ENCODE measurements around the gene TRPM5.

TRPM5 gene

GRCh38 chr11:2464451-2465165 lies 20.3 kb upstream of the TRPM5 start:
- Mint-ChIP-seq H3K9me3 (no peaks in the 10 kb centered on the region), H3K4me1 (ENCODE audit: low read depth) (peaks cover 19% of the 10 kb centered on the region), H3K27ac (no peak overlapping the region), H3K36me3 (ENCODE audit: low read depth) (no peaks in the 10 kb centered on the region), H3K27me3 (ENCODE audit: low read depth) (peaks cover 11% of the 10 kb centered on the region), H3K4me3 (no peak overlapping the region)

DNA sequence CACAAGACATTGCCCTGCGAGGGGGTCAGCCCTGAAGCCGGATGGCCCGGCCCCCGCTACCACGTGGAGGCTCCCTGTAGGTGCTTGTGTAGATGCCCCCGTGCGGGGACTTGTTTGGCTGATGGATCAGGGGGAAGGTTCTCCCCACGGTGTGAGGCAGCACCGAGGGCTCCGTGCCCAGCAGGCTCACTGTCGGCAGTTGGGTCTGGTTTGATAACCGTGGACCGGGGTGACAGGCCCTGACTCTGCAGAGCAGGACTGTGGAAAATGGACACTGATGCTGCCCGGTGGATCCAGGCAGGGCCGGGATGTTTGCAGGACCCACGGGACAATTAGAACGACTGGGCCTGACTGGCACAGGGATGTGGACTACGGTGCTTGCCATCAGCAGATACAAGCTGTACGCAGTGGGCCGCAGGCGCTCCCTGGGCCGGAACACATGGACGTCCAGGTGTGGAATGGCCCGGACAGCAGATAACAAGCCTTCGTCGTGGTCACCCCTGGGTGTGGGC lies 19.5 kb upstream of the TRPM5 start:
- no peaks in the 10 kb centered on the region for H3K36me3 Mint-ChIP-seq (ENCODE audit: low read depth)
- H3K4me1 Mint-ChIP-seq (ENCODE audit: low read depth): peaks cover 17% of the 10 kb centered on the region
- H3K4me3 Mint-ChIP-seq: no peak overlapping the region
- H3K9me3 Mint-ChIP-seq: no peaks in the 10 kb centered on the region
- H3K27me3 Mint-ChIP-seq (ENCODE audit: low read depth): peaks cover 3% of the 10 kb centered on the region
- no peak overlapping the region for H3K27ac Mint-ChIP-seq

DNA sequence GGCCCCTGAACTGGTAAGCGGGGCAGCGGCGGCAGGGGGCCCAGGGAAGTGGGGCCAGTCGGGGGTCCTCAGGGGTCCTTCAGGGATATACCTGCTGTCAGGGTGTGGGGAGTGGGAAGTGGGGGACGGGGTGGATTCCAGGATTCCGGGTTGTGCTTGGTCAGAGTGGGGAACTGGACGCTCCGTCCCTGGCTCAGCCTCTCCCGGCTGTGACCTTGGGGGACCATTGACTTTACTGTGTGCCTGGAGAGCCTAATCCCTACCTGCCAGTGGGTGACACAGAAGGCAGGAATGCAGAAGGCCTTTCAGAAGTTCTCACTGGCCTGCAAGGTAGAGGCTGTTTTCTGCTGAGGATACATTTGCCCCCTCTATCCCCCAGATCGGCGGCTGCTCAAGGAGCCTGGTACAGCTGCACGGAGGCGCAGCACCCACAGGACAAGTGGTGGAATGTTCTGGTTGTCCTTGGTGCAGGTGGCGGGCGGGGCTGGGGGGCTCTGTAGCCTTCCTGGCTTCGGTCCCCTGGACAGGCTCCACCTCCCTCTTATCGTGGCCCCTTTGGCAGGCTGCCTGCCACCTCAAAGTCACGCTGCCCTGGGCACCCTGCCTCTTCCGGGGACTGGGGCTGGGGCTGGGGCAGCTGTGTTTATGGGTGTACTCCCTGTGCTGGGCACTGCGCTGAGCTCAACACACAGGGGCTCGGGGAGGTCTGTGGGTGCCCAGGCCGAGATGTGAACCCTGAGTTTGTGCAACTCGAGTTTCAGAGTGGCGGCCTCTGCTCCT lies 18.9 kb upstream of the TRPM5 start:
- no peaks in the 10 kb centered on the region for H3K27me3 Mint-ChIP-seq (ENCODE audit: low read depth)
- H3K27ac Mint-ChIP-seq: no peak overlapping the region
- H3K9me3 Mint-ChIP-seq: no peaks in the 10 kb centered on the region
- no peak overlapping the region for H3K4me3 Mint-ChIP-seq
- no peaks in the 10 kb centered on the region for H3K36me3 Mint-ChIP-seq (ENCODE audit: low read depth)
- H3K4me1 Mint-ChIP-seq (ENCODE audit: low read depth): peaks cover 14% of the 10 kb centered on the region

DNA sequence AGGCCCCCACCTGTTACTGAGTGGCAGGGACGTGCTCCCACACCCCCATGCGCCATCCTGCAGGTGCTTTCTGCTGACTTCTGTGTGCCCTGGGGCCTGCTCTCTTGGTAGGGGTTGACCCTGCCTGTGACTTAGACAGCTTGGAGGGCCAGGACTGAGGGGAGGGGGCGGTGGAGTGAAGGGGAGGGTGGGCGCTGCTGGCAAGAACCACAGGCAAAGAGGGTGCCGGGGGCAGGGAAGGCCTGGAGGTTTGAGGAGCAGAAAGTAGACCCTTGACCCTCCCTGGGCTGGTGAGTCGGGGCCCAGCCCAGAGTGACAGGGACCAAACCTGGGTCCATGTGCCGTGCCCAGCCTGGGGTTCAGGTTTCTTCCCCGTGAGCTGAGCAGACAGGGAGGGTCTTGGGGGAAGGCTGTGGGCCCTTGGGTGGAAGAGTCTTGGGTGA lies 18.2 kb upstream of the TRPM5 start:
- H3K4me1 Mint-ChIP-seq (ENCODE audit: low read depth): peaks cover 9% of the 10 kb centered on the region

DNA sequence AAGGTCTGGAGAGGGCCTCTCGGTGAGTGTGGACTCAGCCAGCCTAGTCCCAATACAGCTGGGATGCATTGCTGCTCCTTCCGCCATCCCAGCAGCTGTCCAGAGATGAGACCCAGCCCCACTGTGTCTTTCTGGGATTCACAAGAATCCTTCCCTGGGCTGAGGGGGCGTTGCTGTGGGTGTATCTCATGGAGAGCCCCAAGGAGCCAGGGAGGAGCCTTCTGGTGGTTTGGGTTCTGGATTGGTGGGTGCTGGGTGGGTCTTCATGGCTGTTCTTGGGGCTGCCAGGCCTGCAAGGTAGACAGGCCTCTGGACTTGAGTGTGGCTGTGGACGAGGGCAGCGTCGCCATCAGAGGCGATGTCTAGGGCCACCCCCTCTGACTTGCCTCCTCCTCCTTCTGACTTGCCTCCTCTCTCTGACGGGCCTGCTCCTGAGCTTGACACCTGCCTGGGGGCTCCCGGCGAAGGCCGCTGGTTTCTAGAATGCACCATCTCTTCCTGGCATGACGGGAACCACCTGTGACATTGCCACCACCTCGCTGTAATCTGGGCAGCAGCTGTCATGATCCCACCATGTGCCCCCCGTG lies 17.7 kb upstream of the TRPM5 start:
- H3K4me1 Mint-ChIP-seq (ENCODE audit: low read depth): peaks cover 4% of the 10 kb centered on the region
- H3K27ac Mint-ChIP-seq: no peak overlapping the region
- no peaks in the 10 kb centered on the region for H3K9me3 Mint-ChIP-seq
- H3K27me3 Mint-ChIP-seq (ENCODE audit: low read depth): no peaks in the 10 kb centered on the region
- no peaks in the 10 kb centered on the region for H3K36me3 Mint-ChIP-seq (ENCODE audit: low read depth)
- H3K4me3 Mint-ChIP-seq: no peak overlapping the region

More for the DNA sequence above, 18.2 kb upstream of the TRPM5 start:
- no peaks in the 10 kb centered on the region for H3K36me3 Mint-ChIP-seq (ENCODE audit: low read depth)
- H3K4me3 Mint-ChIP-seq: no peak overlapping the region
- no peaks in the 10 kb centered on the region for H3K27me3 Mint-ChIP-seq (ENCODE audit: low read depth)
- no peak overlapping the region for H3K27ac Mint-ChIP-seq
- H3K9me3 Mint-ChIP-seq: no peaks in the 10 kb centered on the region

GRCh38 chr11:2461253-2461955 lies 17.1 kb upstream of the TRPM5 start:
- Mint-ChIP-seq H3K36me3 (ENCODE audit: low read depth) (no peaks in the 10 kb centered on the region), H3K4me3 (no peak overlapping the region), H3K27ac (no peak overlapping the region), H3K9me3 (no peaks in the 10 kb centered on the region), H3K27me3 (ENCODE audit: low read depth) (no peaks in the 10 kb centered on the region), H3K4me1 (ENCODE audit: low read depth) (peaks cover under 1% of the 10 kb centered on the region)

DNA sequence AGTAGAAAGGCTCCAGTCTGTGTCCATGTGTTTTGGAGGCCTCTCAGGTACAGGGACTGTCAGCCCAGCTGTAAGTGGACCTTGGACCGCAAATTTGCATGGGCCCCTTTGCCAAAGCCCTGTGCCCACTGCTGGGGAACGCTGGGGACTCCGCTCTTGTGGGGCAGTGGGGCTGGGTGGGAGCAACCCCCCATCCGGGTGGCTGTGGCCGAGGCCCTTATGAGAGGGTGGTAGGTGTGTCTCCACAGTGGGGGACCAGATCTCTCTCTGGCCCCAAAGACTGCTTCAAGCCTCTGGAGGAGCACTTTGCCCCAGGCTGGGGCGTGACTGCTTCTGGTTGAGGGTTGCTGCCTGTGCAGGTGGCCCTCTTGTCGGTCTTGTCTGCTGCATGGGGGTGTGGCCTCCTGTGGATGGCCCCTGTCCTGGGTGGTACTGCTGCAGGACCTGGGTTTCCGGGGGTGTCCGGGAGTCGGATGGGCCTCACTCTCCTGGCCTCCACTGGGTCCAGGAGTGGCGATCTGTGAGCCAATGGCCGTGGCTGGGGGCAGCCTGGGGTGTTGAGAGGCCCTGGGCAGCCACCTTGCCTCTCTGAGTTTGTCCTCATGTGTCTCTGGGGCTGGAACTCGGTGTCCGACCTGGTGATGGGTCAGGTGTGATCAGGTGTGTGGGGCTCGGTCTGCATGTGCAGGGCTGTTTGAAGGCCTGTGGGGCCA lies 16.4 kb upstream of the TRPM5 start:
- no peaks in the 10 kb centered on the region for H3K27me3 Mint-ChIP-seq (ENCODE audit: low read depth)
- H3K9me3 Mint-ChIP-seq: no peaks in the 10 kb centered on the region
- no peak overlapping the region for H3K27ac Mint-ChIP-seq
- H3K4me3 Mint-ChIP-seq: no peak overlapping the region
- no peaks in the 10 kb centered on the region for H3K4me1 Mint-ChIP-seq (ENCODE audit: low read depth)
- H3K36me3 Mint-ChIP-seq (ENCODE audit: low read depth): no peaks in the 10 kb centered on the region

DNA sequence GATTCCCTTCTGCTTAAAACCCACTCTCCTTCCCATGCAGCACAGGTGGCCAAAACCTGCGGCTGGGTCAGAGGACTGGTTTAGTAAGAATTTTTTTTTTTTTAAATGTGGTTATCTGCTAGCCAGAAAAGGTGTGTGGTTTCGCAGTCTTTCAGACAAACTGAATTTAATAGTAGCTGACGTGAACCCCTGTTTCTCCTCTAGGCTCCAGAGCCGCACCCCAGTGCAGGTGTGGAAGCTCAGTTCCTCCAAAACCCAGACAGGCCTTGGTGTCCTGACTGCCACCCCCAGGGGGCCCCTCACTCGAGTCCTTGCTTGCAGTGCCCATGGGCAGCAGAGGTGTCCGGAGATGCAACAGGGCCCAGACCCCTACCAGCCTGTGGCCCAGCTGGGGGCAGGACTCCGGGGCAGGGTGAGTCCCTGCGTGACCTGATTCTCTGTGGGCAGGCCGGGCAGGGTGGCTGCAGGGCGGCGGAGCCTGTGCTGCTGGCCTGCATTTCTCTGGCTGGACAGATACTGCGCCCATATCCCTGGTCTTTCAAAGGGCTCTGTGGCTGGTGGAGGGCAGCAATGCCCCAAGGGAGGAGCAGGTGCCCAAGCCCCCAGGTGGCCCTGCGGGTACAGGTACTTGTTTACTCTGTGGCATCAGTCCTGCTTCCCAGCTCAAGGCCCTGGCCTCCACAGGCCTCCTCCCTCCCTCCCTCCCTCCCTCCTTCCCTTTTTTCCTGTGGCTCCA lies 15.7 kb upstream of the TRPM5 start:
- H3K27ac Mint-ChIP-seq: no peak overlapping the region
- no peaks in the 10 kb centered on the region for H3K27me3 Mint-ChIP-seq (ENCODE audit: low read depth)
- no peaks in the 10 kb centered on the region for H3K36me3 Mint-ChIP-seq (ENCODE audit: low read depth)
- no peaks in the 10 kb centered on the region for H3K9me3 Mint-ChIP-seq
- H3K4me1 Mint-ChIP-seq (ENCODE audit: low read depth): no peaks in the 10 kb centered on the region
- H3K4me3 Mint-ChIP-seq: no peak overlapping the region

- Mint-ChIP-seq H3K27ac (no peak overlapping the region), H3K36me3 (ENCODE audit: low read depth) (no peaks in the 10 kb centered on the region)
These were observed 14.9 kb upstream of the TRPM5 start for GRCh38 chr11:2459016-2459725.

DNA sequence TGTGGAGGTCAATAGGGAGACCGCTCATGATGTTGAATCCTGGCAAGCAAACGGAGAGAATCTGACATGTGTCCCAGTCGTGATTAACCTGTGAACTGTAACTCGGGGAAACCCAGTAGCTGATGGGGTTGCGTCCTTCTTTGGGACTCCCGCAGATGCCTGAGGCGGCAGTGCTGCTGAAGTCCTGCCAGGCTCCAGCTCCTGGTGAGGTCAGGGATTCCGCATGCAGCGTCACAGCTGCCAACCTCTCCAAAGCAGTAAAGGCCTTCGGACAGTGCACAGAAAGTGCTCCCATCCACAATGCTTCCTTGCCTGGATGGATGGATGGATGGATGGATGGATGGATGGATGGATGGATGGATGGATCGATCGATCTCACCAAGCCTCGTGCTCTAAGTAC lies 14.0 kb upstream of the TRPM5 start:
- H3K27ac Mint-ChIP-seq: no peak overlapping the region
- H3K36me3 Mint-ChIP-seq (ENCODE audit: low read depth): no peaks in the 10 kb centered on the region
- no peaks in the 10 kb centered on the region for H3K4me1 Mint-ChIP-seq (ENCODE audit: low read depth)
- no peaks in the 10 kb centered on the region for H3K9me3 Mint-ChIP-seq
- H3K27me3 Mint-ChIP-seq (ENCODE audit: low read depth): no peaks in the 10 kb centered on the region
- no peak overlapping the region for H3K4me3 Mint-ChIP-seq

More at GRCh38 chr11:2459016-2459725, 14.9 kb upstream of the TRPM5 start:
- no peaks in the 10 kb centered on the region for H3K27me3 Mint-ChIP-seq (ENCODE audit: low read depth)
- H3K4me3 Mint-ChIP-seq: no peak overlapping the region
- no peaks in the 10 kb centered on the region for H3K4me1 Mint-ChIP-seq (ENCODE audit: low read depth)
- no peaks in the 10 kb centered on the region for H3K9me3 Mint-ChIP-seq

DNA sequence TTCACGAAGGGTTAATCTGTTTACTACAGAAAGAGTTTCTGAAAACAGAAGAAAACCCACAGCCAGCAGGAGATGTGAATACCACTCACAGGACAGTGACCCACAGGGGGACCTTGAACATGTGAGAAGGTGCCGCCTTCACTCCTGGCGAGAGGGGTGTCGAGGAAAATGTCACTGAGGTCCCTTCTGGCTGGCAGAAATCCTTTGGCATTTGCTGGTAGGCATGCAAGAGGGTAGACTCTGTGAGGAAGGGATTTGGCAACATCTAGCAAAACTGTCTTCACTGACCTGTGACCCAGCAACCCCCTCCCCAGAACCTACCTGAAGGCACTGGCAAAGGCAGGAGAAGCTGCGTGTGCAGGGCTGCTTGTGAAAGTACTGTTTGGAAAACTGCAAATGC lies 9.1 kb upstream of the TRPM5 start:
- no peaks in the 10 kb centered on the region for H3K9me3 Mint-ChIP-seq
- no peaks in the 10 kb centered on the region for H3K27me3 Mint-ChIP-seq (ENCODE audit: low read depth)
- H3K4me3 Mint-ChIP-seq: no peak overlapping the region
- H3K36me3 Mint-ChIP-seq (ENCODE audit: low read depth): no peaks in the 10 kb centered on the region
- peaks cover 1% of the 10 kb centered on the region for H3K4me1 Mint-ChIP-seq (ENCODE audit: low read depth)
- H3K27ac Mint-ChIP-seq: no peak overlapping the region

- no peak overlapping the region for H3K4me3 Mint-ChIP-seq
- H3K27me3 Mint-ChIP-seq (ENCODE audit: low read depth): no peaks in the 10 kb centered on the region
- peaks cover 6% of the 10 kb centered on the region for H3K4me1 Mint-ChIP-seq (ENCODE audit: low read depth)
- no peak overlapping the region for H3K27ac Mint-ChIP-seq
- H3K36me3 Mint-ChIP-seq (ENCODE audit: low read depth): no peaks in the 10 kb centered on the region
- H3K9me3 Mint-ChIP-seq: no peaks in the 10 kb centered on the region
These were observed 8.2 kb upstream of the TRPM5 start for GRCh38 chr11:2452321-2453012.

All from T-helper 1 cell treated with Interleukin-12 subunit alpha and Interleukin-12 subunit beta and Interleukin-4 antibody, amounts not matched to agents 30 μg/mL and 1 μg/mL, for 36 hours (primary cell).